Tibial nerve (tissue), 4 donors: ENCODE results near the gene REG4.

ENCODE experiments used
- CTCF ChIP-seq, 5 experiments: fragments of 200-600 bp in 3 of 5; fragments of 450-650 bp in 2 of 5; sonication (generic) in 3 of 5; IDR thresholded peaks; one replicate each; pipeline ENCODE4 v1.5.1; 2016 to 2019; ENCODE audit warnings: antibody characterized with exemption in 5 of 5, mild to moderate bottlenecking in 3 of 5, moderate library complexity in 2 of 5
- EP300 ChIP-seq, 2 donors: sonication (generic); formaldehyde crosslinking; IDR thresholded peaks; one replicate each; pipeline ENCODE4 v1.6.1; 2017; ENCODE audit warnings: antibody characterized with exemption in 2 of 2, mild to moderate bottlenecking in 1 of 2
- POLR2A ChIP-seq, 2 donors: fragments of 450-650 bp; IDR thresholded peaks; one replicate each; pipeline ENCODE4 v1.6.1; 2017; ENCODE audit warnings: antibody characterized with exemption in 2 of 2, mild to moderate bottlenecking in 2 of 2, moderate library complexity in 2 of 2

GRCh38 chr1:119816407-119816806, 5.1 kb upstream of the REG4 start:
- no peak for TF ChIP-seq CTCF (IDR thresholded peaks at IDR 0.05)
- no peak for TF ChIP-seq POLR2A (IDR thresholded peaks at IDR 0.05)
- no peak for TF ChIP-seq EP300 (IDR thresholded peaks at IDR 0.05)
